Uterus (tissue), 4 donors: ENCODE results near the gene DPH6. TPM values are rescaled to one million over a fixed set of nuclear protein-coding genes. Genes with fewer than 3 reads are reported as not detected.

Experiments
- DNase-seq, 2 donors: peaks; one replicate each; pipeline ENCODE4 v3.0.0-alpha.2; 2019 to 2020
- H3K27ac ChIP-seq, 2 donors: fragments of 200-600 bp; sonication (generic); 1 replicate in 1 of 2; 2 replicates in 1 of 2; pipeline ENCODE4 v1.5.1; 2016 to 2018
- H3K27me3 ChIP-seq, 2 donors: fragments of 200-600 bp; sonication (generic); one replicate each; pipeline ENCODE4 v1.5.1; 2018 to 2019; ENCODE audit warnings: control low read depth in 1 of 2
- H3K36me3 ChIP-seq, 2 donors: fragments of 200-600 bp; sonication (generic); one replicate each; pipeline ENCODE4 v1.5.1; 2019; ENCODE audit warnings: control low read depth in 1 of 2
- H3K4me1 ChIP-seq, 2 donors: fragments of 200-600 bp; sonication (generic); one replicate each; pipeline ENCODE4 v1.5.1; 2018 to 2019; ENCODE audit warnings: control low read depth in 1 of 2
- H3K4me3 ChIP-seq, 2 donors: fragments of 200-600 bp; sonication (generic); 1 replicate in 1 of 2; 2 replicates in 1 of 2; pipeline ENCODE4 v1.5.1; 2018 to 2019; ENCODE audit warnings: mild to moderate bottlenecking in 1 of 2
- H3K9me3 ChIP-seq, 2 donors: fragments of 200-600 bp; sonication (generic); one replicate each; pipeline ENCODE4 v1.5.1; 2019; ENCODE audit warnings: control low read depth in 1 of 2
- CTCF ChIP-seq, 4 experiments: fragments of 200-600 bp in 2 of 4; fragments of 450-650 bp in 2 of 4; sonication (generic) in 2 of 4; IDR thresholded peaks; one replicate each; pipeline ENCODE4 v1.5.1; 2016 to 2019; ENCODE audit warnings: antibody characterized with exemption in 4 of 4, mild to moderate bottlenecking in 2 of 4, moderate library complexity in 1 of 4
- POLR2A ChIP-seq, 2 donors: fragments of 450-650 bp; IDR thresholded peaks; one replicate each; pipeline ENCODE4 v1.6.1; 2016; ENCODE audit warnings: antibody characterized with exemption in 2 of 2, mild to moderate bottlenecking in 1 of 2, moderate library complexity in 1 of 2
- intact Hi-C: fragments of 100-400 bp; cut with DNase I; formaldehyde crosslinking; loops from one replicate; pipeline ENCODE4 v1.15.1; 2023; ENCODE audit warnings: low total_unique reads
- total RNA-seq, 4 donors: library from RNA; depleted of rRNA in 3 of 4; stranded (reverse); fragments of >200 nt in 3 of 4; gene quantifications; one replicate each; pipeline versions ENCODE4 v1.1.0 to v1.2.4, GENCODE V29; 2014 to 2023
- donor health status: DM: yes; HTN: yes; CAD: no.

The DPH6 gene
- total RNA-seq, 4 donors from 2014 or later: 19.0 to 169 (median 36.2) TPM

GRCh38 chr15:35460616-35461015 lies 85.3 kb downstream of the DPH6 start:
- intact Hi-C loops: no loop called here
- Histone ChIP-seq H3K36me3 (no peaks in the 10 kb centered on the region), H3K4me3 (no peak overlapping the region), H3K4me1 (no peaks in the 10 kb centered on the region), H3K27ac (no peak overlapping the region), H3K9me3 (no peaks in the 10 kb centered on the region), H3K27me3 (no peaks in the 10 kb centered on the region)
- TF ChIP-seq CTCF (IDR thresholded peaks at IDR 0.05) (no peak), POLR2A (IDR thresholded peaks at IDR 0.05) (no peak)
- DNase-seq: no peak

- intact Hi-C loops: no loop called here
- Histone ChIP-seq H3K9me3 (no peaks in the 10 kb centered on the region), H3K4me1 (no peaks in the 10 kb centered on the region), H3K27me3 (no peaks in the 10 kb centered on the region), H3K27ac (no peak overlapping the region), H3K36me3 (no peaks in the 10 kb centered on the region), H3K4me3 (no peak overlapping the region)
- no peak for DNase-seq
- TF ChIP-seq POLR2A (IDR thresholded peaks at IDR 0.05): no peak
- no peak for TF ChIP-seq CTCF (IDR thresholded peaks at IDR 0.05)
Observed at GRCh38 chr15:35458176-35458856, 87.6 kb downstream of the DPH6 start.

- H3K4me3 ChIP-seq: no peak overlapping the region
- no peaks in the 10 kb centered on the region for H3K4me1 ChIP-seq
- no peak overlapping the region for H3K27ac ChIP-seq
- no peaks in the 10 kb centered on the region for H3K27me3 ChIP-seq
- H3K36me3 ChIP-seq: no peaks in the 10 kb centered on the region
- intact Hi-C loops: no loop called here
- DNase-seq: no peak
- no peak for TF ChIP-seq CTCF (IDR thresholded peaks at IDR 0.05)
- TF ChIP-seq POLR2A (IDR thresholded peaks at IDR 0.05): no peak
- H3K9me3 ChIP-seq: no peaks in the 10 kb centered on the region
Observed at GRCh38 chr15:35455201-35455600, 90.8 kb downstream of the DPH6 start.

- no peaks in the 10 kb centered on the region for H3K27me3 ChIP-seq
- no peaks in the 10 kb centered on the region for H3K4me1 ChIP-seq
- H3K36me3 ChIP-seq: no peaks in the 10 kb centered on the region
- no peak for DNase-seq
- TF ChIP-seq POLR2A (IDR thresholded peaks at IDR 0.05) (no peak), CTCF (IDR thresholded peaks at IDR 0.05) (no peak)
- intact Hi-C loops: no loop called here
- H3K4me3 ChIP-seq: no peak overlapping the region
- H3K27ac ChIP-seq: no peak overlapping the region
- no peaks in the 10 kb centered on the region for H3K9me3 ChIP-seq
Observed at GRCh38 chr15:35450492-35450891, 95.5 kb downstream of the DPH6 start.

GRCh38 chr15:35448294-35448693 lies 97.7 kb downstream of the DPH6 start:
- Histone ChIP-seq H3K4me1 (no peaks in the 10 kb centered on the region), H3K4me3 (no peak overlapping the region), H3K27ac (no peak overlapping the region), H3K27me3 (no peaks in the 10 kb centered on the region), H3K9me3 (no peaks in the 10 kb centered on the region), H3K36me3 (no peaks in the 10 kb centered on the region)
- DNase-seq: no peak
- intact Hi-C loops: no loop called here
- TF ChIP-seq POLR2A (IDR thresholded peaks at IDR 0.05) (no peak), CTCF (IDR thresholded peaks at IDR 0.05) (no peak)
